GM12872 (cell line): Measurements from ENCODE around the gene SUPT3H.

Experiments used
- TF ChIP-seq, protein P1 (sequence below): IDR thresholded peaks from 3 replicates; pipeline ENCODE4 v1.5.1; 2011; ENCODE audit warnings: low read depth, mild to moderate bottlenecking, low read length, moderate library complexity; ENCODE audit not compliant: insufficient read depth

The SUPT3H gene

DNA sequence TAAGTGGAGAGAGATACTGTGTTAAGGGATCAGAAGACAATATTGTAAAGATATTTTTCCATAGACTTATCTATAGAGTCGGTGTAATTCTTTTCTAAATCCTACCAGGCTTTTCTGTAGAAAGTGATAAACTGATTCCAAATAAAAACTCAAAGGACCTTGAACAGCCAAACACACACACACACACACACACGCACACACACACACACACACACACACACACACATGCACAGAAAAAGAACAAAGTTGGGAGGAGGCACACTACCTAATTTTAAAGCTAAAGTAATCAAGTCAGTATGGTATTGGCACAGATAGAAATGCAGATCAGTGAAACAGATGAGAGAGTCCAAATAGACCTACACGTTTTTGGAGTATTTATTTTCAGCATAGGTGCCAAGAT, 534.0 kb downstream of the SUPT3H start:
- TF ChIP-seq, protein P1, sequence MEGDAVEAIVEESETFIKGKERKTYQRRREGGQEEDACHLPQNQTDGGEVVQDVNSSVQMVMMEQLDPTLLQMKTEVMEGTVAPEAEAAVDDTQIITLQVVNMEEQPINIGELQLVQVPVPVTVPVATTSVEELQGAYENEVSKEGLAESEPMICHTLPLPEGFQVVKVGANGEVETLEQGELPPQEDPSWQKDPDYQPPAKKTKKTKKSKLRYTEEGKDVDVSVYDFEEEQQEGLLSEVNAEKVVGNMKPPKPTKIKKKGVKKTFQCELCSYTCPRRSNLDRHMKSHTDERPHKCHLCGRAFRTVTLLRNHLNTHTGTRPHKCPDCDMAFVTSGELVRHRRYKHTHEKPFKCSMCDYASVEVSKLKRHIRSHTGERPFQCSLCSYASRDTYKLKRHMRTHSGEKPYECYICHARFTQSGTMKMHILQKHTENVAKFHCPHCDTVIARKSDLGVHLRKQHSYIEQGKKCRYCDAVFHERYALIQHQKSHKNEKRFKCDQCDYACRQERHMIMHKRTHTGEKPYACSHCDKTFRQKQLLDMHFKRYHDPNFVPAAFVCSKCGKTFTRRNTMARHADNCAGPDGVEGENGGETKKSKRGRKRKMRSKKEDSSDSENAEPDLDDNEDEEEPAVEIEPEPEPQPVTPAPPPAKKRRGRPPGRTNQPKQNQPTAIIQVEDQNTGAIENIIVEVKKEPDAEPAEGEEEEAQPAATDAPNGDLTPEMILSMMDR: no peak

DNA sequence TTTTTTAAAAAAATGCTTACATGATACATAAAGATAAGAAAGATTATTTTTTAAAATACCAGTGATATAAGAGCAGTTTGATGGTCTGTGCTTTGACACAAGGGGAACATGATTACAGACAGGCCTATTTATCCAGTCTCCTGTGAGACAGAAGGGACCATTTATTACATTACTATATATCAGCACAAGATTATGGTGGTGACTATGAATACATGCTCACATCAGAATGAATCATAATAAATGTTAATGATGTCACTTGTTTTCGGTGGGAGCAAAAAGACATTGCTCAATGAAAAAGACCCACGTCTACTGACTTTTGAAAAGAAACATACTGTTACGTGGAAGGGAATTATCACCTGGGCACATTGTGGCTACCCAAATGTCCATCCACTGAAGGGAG, 535.1 kb downstream of the SUPT3H start:
- TF ChIP-seq, protein P1: no peak

DNA sequence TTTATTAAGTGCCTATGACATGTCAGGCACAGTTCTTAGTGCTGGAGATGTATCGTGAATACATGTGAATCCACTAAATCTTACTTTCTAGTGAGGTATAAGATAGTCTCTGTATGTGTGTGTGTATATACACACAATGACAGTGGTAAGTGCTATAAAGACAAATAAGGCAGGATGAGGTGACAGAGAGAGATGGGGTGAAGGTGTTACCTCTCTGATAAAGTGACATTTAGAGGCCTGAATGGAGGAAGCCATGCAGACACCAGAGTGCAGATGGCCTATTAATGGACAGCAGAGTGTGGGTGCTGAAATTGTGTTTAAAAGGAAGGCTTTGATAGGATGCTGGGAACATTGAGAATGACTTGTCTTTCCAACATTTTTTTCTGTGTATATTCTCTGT, 535.9 kb downstream of the SUPT3H start:
- TF ChIP-seq, protein P1: no peak

DNA sequence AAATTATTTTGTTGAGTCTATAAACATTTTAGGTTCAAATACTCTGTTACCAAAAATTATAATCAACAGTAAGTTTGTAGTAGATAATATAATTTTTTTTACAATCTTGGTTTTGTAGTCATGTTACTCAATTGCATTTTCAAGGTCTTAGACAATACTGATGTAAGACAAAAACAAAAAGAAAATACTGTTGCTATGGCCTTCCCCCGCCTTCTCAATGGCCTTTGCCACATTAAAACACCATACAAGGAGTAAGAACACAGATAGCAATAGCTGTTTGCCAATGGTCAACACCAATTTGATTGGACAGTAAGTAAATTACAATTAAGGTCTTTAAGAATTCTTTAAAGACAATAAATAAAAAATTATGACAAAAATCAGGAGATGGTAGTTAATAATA, 540.0 kb downstream of the SUPT3H start:
- TF ChIP-seq, protein P1: no peak

DNA sequence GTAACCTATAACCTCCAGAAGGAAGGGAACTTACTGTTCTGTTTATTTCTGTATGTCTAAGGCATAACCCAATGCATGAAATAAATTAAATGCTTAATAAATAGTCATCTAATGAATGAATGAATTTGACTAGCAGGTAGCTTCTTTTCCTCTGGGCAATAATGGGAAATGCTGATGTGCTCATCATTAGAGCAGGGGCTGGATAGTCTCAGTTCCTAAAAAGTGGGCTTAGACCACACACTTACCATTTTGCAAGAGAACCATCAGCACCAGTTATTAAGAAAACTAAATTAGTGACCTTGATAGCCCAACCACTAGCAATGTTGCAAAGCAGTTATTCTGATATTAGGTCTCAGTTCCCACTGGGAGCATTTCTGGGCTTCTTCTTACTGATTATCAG, 540.5 kb downstream of the SUPT3H start:
- TF ChIP-seq, protein P1: no peak

DNA sequence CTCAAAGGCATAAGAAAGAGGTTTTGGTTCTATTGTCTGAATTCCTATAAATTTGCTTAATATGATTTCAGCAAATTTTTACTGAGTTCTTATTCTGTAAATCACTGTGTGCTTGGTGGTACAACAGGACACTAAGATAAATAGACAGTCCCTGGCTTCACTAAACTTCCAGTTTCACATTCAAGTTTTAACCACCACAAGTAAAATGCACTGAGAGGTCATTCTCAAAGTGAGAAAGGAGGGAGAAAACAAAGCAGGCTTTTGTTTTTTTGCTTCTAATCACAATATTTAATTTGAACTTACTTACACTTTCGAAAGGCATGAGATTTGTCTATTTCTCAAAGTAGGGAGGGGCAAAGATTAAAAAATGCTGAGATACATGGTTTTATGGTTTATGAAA, 544.5 kb downstream of the SUPT3H start:
- TF ChIP-seq, protein P1: no peak

DNA sequence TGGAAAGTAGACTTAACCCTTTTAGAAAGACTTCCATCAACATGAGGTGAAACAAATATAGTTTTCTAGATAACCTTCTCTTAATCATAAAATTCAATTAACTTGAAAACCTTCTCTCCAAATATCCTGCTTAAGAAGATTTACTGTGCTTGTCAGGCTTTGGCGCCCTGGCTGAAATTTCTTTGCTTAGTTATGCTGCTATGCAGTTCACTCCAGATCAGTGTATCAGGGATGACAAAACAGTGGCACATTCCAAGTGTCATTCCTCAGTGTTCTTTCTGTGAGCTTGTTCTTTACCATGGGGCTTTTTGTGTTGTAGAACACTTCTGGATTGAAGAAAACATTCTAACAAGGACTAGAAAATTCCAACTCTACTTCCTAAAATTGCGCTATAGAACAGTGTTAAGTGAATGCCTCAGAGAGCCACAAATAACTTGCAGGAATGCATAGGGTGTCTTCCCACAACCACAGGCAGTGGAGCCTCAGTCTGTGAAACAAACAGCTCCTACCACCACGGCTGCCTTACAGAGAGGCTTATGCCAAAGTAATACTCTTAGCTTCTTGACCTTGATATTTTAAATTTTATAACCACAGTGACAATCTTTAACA, 546.6 kb downstream of the SUPT3H start:
- TF ChIP-seq, protein P1: no peak

DNA sequence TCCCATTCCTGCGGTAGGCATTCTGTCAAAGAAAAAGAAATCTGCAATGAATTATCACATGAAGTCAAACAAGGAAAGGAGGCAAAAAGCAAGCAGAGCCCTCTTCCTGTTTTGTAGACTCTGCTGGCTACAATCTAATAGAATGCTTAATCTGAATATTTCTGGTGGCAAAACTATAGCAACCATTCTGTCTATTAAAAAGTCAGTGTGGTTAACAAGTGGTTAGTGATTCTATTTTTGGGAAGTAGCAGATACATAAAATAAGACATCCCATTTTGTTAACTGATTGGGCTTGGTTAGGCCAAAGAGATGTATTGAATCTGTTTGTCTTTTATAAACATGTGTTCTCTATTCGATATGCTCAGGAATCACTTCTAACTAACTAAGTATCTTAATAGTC, 547.9 kb downstream of the SUPT3H start:
- TF ChIP-seq, protein P1: no peak
